ENCODE results near the gene ZNF808. TPM values are rescaled to one million over a fixed set of nuclear protein-coding genes. Genes with fewer than 3 reads are reported as not detected.

Gene ZNF808
- total and polyA plus RNA-seq, 2 of the 13 experiments (the other 11 are each of a cell fraction or from before 2014, with no cell fraction given), result 3.0 to 7.4 TPM

GRCh38 chr19:52527134-52527955 is at the start of gene ZNF808 (continued):
- no peak for TF ChIP-seq KDM3A (CRISPR knock-in tag; IDR thresholded peaks at IDR 0.05; ENCODE audit: low read depth)
- no peak for TF ChIP-seq ZNF34 (CRISPR knock-in tag; IDR thresholded peaks at IDR 0.05; ENCODE audit: borderline replicate concordance)
- 0 out of 2 replicates have a peak, but pooled peaks have one; percentile 21 for TF ChIP-seq FOSL2 (CRISPR knock-in tag; IDR thresholded peaks at IDR 0.05)
- TF ChIP-seq ZNF788 (CRISPR knock-in tag; IDR thresholded peaks at IDR 0.05; ENCODE audit: borderline replicate concordance), result no peak
- no peak for TF ChIP-seq STAT5B (CRISPR knock-in tag; IDR thresholded peaks at IDR 0.05)
- TF ChIP-seq GABPA (IDR thresholded peaks at IDR 0.05; ENCODE audit: low read depth, low read length), result peak; percentile 72
- TF ChIP-seq GABPA (CRISPR knock-in tag; IDR thresholded peaks at IDR 0.05; ENCODE audit: low read depth), result peak; percentile 87
- TF ChIP-seq, protein P1, sequence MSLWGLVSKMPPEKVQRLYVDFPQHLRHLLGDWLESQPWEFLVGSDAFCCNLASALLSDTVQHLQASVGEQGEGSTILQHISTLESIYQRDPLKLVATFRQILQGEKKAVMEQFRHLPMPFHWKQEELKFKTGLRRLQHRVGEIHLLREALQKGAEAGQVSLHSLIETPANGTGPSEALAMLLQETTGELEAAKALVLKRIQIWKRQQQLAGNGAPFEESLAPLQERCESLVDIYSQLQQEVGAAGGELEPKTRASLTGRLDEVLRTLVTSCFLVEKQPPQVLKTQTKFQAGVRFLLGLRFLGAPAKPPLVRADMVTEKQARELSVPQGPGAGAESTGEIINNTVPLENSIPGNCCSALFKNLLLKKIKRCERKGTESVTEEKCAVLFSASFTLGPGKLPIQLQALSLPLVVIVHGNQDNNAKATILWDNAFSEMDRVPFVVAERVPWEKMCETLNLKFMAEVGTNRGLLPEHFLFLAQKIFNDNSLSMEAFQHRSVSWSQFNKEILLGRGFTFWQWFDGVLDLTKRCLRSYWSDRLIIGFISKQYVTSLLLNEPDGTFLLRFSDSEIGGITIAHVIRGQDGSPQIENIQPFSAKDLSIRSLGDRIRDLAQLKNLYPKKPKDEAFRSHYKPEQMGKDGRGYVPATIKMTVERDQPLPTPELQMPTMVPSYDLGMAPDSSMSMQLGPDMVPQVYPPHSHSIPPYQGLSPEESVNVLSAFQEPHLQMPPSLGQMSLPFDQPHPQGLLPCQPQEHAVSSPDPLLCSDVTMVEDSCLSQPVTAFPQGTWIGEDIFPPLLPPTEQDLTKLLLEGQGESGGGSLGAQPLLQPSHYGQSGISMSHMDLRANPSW (CRISPR knock-in tag; IDR thresholded peaks at IDR 0.05; ENCODE audit: borderline replicate concordance), result no peak
- no peak for TF ChIP-seq SIX4 (CRISPR knock-in tag; IDR thresholded peaks at IDR 0.05)
- TF ChIP-seq, protein P2, sequence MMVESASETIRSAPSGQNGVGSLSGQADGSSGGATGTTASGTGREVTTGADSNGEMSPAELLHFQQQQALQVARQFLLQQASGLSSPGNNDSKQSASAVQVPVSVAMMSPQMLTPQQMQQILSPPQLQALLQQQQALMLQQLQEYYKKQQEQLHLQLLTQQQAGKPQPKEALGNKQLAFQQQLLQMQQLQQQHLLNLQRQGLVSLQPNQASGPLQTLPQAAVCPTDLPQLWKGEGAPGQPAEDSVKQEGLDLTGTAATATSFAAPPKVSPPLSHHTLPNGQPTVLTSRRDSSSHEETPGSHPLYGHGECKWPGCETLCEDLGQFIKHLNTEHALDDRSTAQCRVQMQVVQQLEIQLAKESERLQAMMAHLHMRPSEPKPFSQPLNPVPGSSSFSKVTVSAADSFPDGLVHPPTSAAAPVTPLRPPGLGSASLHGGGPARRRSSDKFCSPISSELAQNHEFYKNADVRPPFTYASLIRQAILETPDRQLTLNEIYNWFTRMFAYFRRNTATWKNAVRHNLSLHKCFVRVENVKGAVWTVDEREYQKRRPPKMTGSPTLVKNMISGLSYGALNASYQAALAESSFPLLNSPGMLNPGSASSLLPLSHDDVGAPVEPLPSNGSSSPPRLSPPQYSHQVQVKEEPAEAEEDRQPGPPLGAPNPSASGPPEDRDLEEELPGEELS (CRISPR knock-in tag; IDR thresholded peaks at IDR 0.05), result no peak
- no peak for TF ChIP-seq HDAC2 (CRISPR knock-in tag; IDR thresholded peaks at IDR 0.05)
- TF ChIP-seq, protein P3, sequence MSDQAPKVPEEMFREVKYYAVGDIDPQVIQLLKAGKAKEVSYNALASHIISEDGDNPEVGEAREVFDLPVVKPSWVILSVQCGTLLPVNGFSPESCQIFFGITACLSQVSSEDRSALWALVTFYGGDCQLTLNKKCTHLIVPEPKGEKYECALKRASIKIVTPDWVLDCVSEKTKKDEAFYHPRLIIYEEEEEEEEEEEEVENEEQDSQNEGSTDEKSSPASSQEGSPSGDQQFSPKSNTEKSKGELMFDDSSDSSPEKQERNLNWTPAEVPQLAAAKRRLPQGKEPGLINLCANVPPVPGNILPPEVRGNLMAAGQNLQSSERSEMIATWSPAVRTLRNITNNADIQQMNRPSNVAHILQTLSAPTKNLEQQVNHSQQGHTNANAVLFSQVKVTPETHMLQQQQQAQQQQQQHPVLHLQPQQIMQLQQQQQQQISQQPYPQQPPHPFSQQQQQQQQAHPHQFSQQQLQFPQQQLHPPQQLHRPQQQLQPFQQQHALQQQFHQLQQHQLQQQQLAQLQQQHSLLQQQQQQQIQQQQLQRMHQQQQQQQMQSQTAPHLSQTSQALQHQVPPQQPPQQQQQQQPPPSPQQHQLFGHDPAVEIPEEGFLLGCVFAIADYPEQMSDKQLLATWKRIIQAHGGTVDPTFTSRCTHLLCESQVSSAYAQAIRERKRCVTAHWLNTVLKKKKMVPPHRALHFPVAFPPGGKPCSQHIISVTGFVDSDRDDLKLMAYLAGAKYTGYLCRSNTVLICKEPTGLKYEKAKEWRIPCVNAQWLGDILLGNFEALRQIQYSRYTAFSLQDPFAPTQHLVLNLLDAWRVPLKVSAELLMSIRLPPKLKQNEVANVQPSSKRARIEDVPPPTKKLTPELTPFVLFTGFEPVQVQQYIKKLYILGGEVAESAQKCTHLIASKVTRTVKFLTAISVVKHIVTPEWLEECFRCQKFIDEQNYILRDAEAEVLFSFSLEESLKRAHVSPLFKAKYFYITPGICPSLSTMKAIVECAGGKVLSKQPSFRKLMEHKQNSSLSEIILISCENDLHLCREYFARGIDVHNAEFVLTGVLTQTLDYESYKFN (CRISPR knock-in tag; conservative IDR thresholded peaks at IDR 0.05), result peak; percentile 11; the same call in 1 of the 2 replicates
- TF ChIP-seq, protein P4, sequence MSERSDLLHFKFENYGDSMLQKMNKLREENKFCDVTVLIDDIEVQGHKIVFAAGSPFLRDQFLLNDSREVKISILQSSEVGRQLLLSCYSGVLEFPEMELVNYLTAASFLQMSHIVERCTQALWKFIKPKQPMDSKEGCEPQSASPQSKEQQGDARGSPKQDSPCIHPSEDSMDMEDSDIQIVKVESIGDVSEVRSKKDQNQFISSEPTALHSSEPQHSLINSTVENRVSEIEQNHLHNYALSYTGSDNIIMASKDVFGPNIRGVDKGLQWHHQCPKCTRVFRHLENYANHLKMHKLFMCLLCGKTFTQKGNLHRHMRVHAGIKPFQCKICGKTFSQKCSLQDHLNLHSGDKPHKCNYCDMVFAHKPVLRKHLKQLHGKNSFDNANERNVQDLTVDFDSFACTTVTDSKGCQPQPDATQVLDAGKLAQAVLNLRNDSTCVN (CRISPR knock-in tag; IDR thresholded peaks at IDR 0.05; ENCODE audit: borderline replicate concordance), result no peak
- TF ChIP-seq NR2C2 (CRISPR knock-in tag; IDR thresholded peaks at IDR 0.05; ENCODE audit: borderline replicate concordance), result peak; percentile 94
- 0 out of 2 replicates have a peak, but pooled peaks have one; percentile 38 for TF ChIP-seq POGK (CRISPR knock-in tag; conservative IDR thresholded peaks at IDR 0.05)
- peak; percentile 68; the same call in 1 of the 2 replicates for TF ChIP-seq ZNF607 (CRISPR knock-in tag; IDR thresholded peaks at IDR 0.05; ENCODE audit: borderline replicate concordance)
- TF ChIP-seq ELF1 (CRISPR knock-in tag; IDR thresholded peaks at IDR 0.05), result peak; percentile 90
